ENCODE results near the gene BTF3L4. TPM values are rescaled to one million over a fixed set of nuclear protein-coding genes. Genes with fewer than 3 reads are reported as not detected.
A peak's percentile ranks its signal among the peaks of the same experiment; 100 is the strongest.

The BTF3L4 gene
- total and polyA plus RNA-seq, 9 donors = 37.8 to 73.9 (median 61.9) TPM

- DNase-seq = peak in 3 of 5 donors; percentile 11 to 40 (median 31)
- TF ChIP-seq EP300 (IDR thresholded peaks at IDR 0.05) = no peak
- TF ChIP-seq, protein P1, sequence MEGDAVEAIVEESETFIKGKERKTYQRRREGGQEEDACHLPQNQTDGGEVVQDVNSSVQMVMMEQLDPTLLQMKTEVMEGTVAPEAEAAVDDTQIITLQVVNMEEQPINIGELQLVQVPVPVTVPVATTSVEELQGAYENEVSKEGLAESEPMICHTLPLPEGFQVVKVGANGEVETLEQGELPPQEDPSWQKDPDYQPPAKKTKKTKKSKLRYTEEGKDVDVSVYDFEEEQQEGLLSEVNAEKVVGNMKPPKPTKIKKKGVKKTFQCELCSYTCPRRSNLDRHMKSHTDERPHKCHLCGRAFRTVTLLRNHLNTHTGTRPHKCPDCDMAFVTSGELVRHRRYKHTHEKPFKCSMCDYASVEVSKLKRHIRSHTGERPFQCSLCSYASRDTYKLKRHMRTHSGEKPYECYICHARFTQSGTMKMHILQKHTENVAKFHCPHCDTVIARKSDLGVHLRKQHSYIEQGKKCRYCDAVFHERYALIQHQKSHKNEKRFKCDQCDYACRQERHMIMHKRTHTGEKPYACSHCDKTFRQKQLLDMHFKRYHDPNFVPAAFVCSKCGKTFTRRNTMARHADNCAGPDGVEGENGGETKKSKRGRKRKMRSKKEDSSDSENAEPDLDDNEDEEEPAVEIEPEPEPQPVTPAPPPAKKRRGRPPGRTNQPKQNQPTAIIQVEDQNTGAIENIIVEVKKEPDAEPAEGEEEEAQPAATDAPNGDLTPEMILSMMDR (IDR thresholded peaks at IDR 0.05) = peak; percentile 23 to 53 (median 47)
- TF ChIP-seq POLR2A (IDR thresholded peaks at IDR 0.05) = no peak
- no peaks in the 10 kb centered on the region for H3K9me3 ChIP-seq
- intact Hi-C loops (cut with DNase I) = loop anchor here in 3 of 4 donors (5.0 to 10.0 kb wide), 3 partner anchors 167 to 557 kb away; no protein-coding TSS in a partner anchor
- H3K27ac ChIP-seq = no peak overlapping the region
- H3K4me3 ChIP-seq = no peak overlapping the region
- no peaks in the 10 kb centered on the region for H3K4me1 ChIP-seq (ENCODE audit: insufficient read depth)
- 30 to 38% (median 36%) methylated on average over 5 of the region's 5 CpGs for WGBS, 3 donors
- H3K36me3 ChIP-seq = no peaks in the 10 kb centered on the region
- no peaks in the 10 kb centered on the region for H3K27me3 ChIP-seq
Measured at GRCh38 chr1:52127181-52128180, 71.4 kb downstream of the BTF3L4 start.

GRCh38 chr1:52139817-52140540 lies 83.9 kb downstream of the BTF3L4 start:
- peaks cover 2% of the 10 kb centered on the region for H3K4me1 ChIP-seq (ENCODE audit: insufficient read depth)
- WGBS, 3 donors = 74 to 87% (median 84%) methylated on average over 5 of the region's 5 CpGs
- TF ChIP-seq EP300 (IDR thresholded peaks at IDR 0.05) = no peak
- no peaks in the 10 kb centered on the region for H3K9me3 ChIP-seq
- no peak for DNase-seq
- no peak overlapping the region for H3K4me3 ChIP-seq
- H3K27me3 ChIP-seq = no peaks in the 10 kb centered on the region
- no peaks in the 10 kb centered on the region for H3K36me3 ChIP-seq
- H3K27ac ChIP-seq = no peak overlapping the region
- intact Hi-C loops (cut with DNase I) = loop anchor here in 1 of 4 donors (10.0 kb wide), 1 partner anchor 165 kb away; no protein-coding TSS in a partner anchor

Other genes starting within 250 kb of the BTF3L4 start
- gene NRDC, start 177.6 kb upstream of the BTF3L4 start, total RNA-seq = 100 to 1,000 TPM in 3 of 7 donors, 10 to 100 TPM in 4; 55.7 to 121 (median 88.6) TPM
- 10 to 100 TPM; 46.1 to 88.3 TPM for gene NRDC, start 177.6 kb upstream of the BTF3L4 start, polyA plus RNA-seq
- 1 to 10 TPM; 1.1 to 8.2 (median 4.0) TPM for gene RAB3B, start 65.6 kb upstream of the BTF3L4 start, total RNA-seq
- 1 to 10 TPM; 1.1 to 1.9 TPM for gene RAB3B, start 65.6 kb upstream of the BTF3L4 start, polyA plus RNA-seq
- gene KTI12, start 22.5 kb upstream of the BTF3L4 start, total RNA-seq = 10 to 100 TPM in 5 of 7 donors, 1 to 10 TPM in 2; 7.1 to 14.1 (median 11.4) TPM
- 10 to 100 TPM in 1 of 2 donors, 1 to 10 TPM in 1; 9.3 to 13.7 TPM for gene KTI12, start 22.5 kb upstream of the BTF3L4 start, polyA plus RNA-seq
- 10 to 100 TPM; 33.0 to 52.8 (median 41.0) TPM for gene TXNDC12, start 1.1 kb upstream of the BTF3L4 start, total RNA-seq
- gene TXNDC12, start 1.1 kb upstream of the BTF3L4 start, polyA plus RNA-seq = 10 to 100 TPM; 27.3 to 29.4 TPM
- gene ZFYVE9, start 85.8 kb downstream of the BTF3L4 start, total RNA-seq = 10 to 100 TPM; 28.0 to 40.8 (median 34.1) TPM
- gene ZFYVE9, start 85.8 kb downstream of the BTF3L4 start, polyA plus RNA-seq = 10 to 100 TPM; 12.9 to 28.0 TPM